PC-9 (cell line): ENCODE results near the gene GSPT1. TPM values are rescaled to one million over a fixed set of nuclear protein-coding genes. Genes with fewer than 3 reads are reported as not detected.
"Not testable (repeated sequence)": the region's sequence is repeated elsewhere in the genome, so short reads cannot be mapped to it uniquely, and the experiment has no call there.

Source experiments
- BruUV-seq: library from RNA; stranded (reverse); fragments of 400-500 nt; replicated peaks from 2 replicates; lab custom pipeline; 2021; lab: Mats Ljungman, UMichigan
- CTCF ChIA-PET: fragments of 300-600 bp; sonication (Branson Sonifier 250); formaldehyde crosslinking; loops from one replicate; lab custom pipeline; 2022; ENCODE audit warnings: antibody characterized with exemption; lab: Charles Lee
- POLR2A ChIA-PET: fragments of 300-600 bp; sonication (Branson Sonifier 250); formaldehyde crosslinking; loops from one replicate; lab custom pipeline; 2022; ENCODE audit warnings: antibody characterized with exemption; ENCODE audit not compliant: unreplicated experiment; lab: Charles Lee
- DNase-seq, 2 experiments: peaks; one replicate each; pipeline versions ENCODE4 v3.0.0 to v3.0.0-alpha.2; 2015 to 2022; ENCODE audit warnings: mixed read lengths in 1 of 2
- H2AFZ ChIP-seq: fragments of 200-600 bp; sonication (generic); 2 replicates; pipeline ENCODE4 v1.8.1; 2017; ENCODE audit warnings: antibody characterized with exemption
- H3F3A ChIP-seq: fragments of 200-600 bp; sonication (generic); 2 replicates; pipeline ENCODE4 v1.8.1; 2017; ENCODE audit warnings: antibody characterized with exemption, mild to moderate bottlenecking, low read depth; ENCODE audit not compliant: insufficient read depth
- H3K27ac ChIP-seq: fragments of 200-600 bp; sonication (generic); 2 replicates; pipeline ENCODE4 v1.6.1; 2016; ENCODE audit warnings: mixed run types
- H3K27me3 ChIP-seq: fragments of 200-600 bp; sonication (generic); 2 replicates; pipeline ENCODE4 v1.6.1; 2016; ENCODE audit warnings: low read depth, mixed run types; ENCODE audit not compliant: insufficient read depth
- H3K36me3 ChIP-seq: fragments of 200-600 bp; sonication (generic); 2 replicates; pipeline ENCODE4 v1.6.1; 2016; ENCODE audit warnings: low read depth, mixed run types
- H3K4me1 ChIP-seq: fragments of 200-600 bp; sonication (generic); replicated peaks from 2 replicates; pipeline ENCODE4 v1.6.1; 2016; ENCODE audit warnings: mixed run types; ENCODE audit not compliant: insufficient read depth
- H3K4me2 ChIP-seq: fragments of 200-600 bp; sonication (generic); 2 replicates; pipeline ENCODE4 v1.6.1; 2017; ENCODE audit warnings: mixed run types
- H3K4me3 ChIP-seq: fragments of 200-600 bp; sonication (generic); 2 replicates; pipeline ENCODE4 v1.6.1; 2016; ENCODE audit warnings: mixed run types
- H3K79me2 ChIP-seq: fragments of 200-600 bp; sonication (generic); 2 replicates; pipeline ENCODE4 v1.6.1; 2017; ENCODE audit warnings: low read depth, mixed run types
- H3K9me2 ChIP-seq: fragments of 200-600 bp; sonication (generic); 2 replicates; pipeline ENCODE4 v1.8.1; 2017; ENCODE audit warnings: mild to moderate bottlenecking; ENCODE audit not compliant: insufficient read depth
- H3K9me3 ChIP-seq: fragments of 200-600 bp; sonication (generic); 2 replicates; pipeline ENCODE4 v1.8.1; 2016; ENCODE audit warnings: low read depth; ENCODE audit not compliant: insufficient read depth
- H4K20me1 ChIP-seq: fragments of 200-600 bp; sonication (generic); 2 replicates; pipeline ENCODE4 v1.8.1; 2017; ENCODE audit not compliant: insufficient read depth
- EZH2 ChIP-seq: fragments of 200-600 bp; sonication (generic); IDR thresholded peaks from 2 replicates; pipeline ENCODE4 v1.8.0; 2017; ENCODE audit warnings: antibody characterized with exemption, low read depth
- intact Hi-C: fragments of 100-400 bp; cut with micrococcal nuclease; formaldehyde crosslinking; loops from one replicate; pipeline ENCODE4 v1.10.0; 2022; ENCODE audit not compliant: unreplicated experiment
- total RNA-seq: library from RNA; stranded (reverse); gene quantifications from 2 replicates; pipeline ENCODE4 v1.2.3, GENCODE V29; 2021
- TF ChIP-seq, protein P1 (sequence below): fragments of 200-600 bp; sonication (generic); conservative IDR thresholded peaks from 2 replicates; pipeline ENCODE4 v1.6.1; 2017; ENCODE audit warnings: mixed run types, antibody characterized with exemption, mild to moderate bottlenecking, moderate library complexity

The GSPT1 gene
- total RNA-seq, 1 experiment from 2014 or later: 161 TPM

- BruUV-seq: no TSS peak
- Histone ChIP-seq H3K9me3 (no peaks in the 10 kb centered on the region), H3K27me3 (no peaks in the 10 kb centered on the region), H3K4me1 (0 out of 2 replicates have a peak, but pooled peaks cover 8% of the 10 kb centered on the region), H3K9me2 (no peaks in the 10 kb centered on the region), H3K27ac (peak overlapping the region; percentile 49), H4K20me1 (peaks cover 33% of the 10 kb centered on the region), H3K79me2 (no peaks in the 10 kb centered on the region), H3F3A (peaks cover 52% of the 10 kb centered on the region; the same call in 1 of the 2 replicates), H3K4me2 (no peak overlapping the region), H2AFZ (no peak overlapping the region), H3K4me3 (no peak overlapping the region), H3K36me3 (peaks cover 18% of the 10 kb centered on the region)
- intact Hi-C loops: no loop called here
- peak in 1 of 2 experiments; percentile 59 for DNase-seq
- ChIA-PET CTCF (no interaction called here), POLR2A (no interaction called here)
- TF ChIP-seq, protein P1, sequence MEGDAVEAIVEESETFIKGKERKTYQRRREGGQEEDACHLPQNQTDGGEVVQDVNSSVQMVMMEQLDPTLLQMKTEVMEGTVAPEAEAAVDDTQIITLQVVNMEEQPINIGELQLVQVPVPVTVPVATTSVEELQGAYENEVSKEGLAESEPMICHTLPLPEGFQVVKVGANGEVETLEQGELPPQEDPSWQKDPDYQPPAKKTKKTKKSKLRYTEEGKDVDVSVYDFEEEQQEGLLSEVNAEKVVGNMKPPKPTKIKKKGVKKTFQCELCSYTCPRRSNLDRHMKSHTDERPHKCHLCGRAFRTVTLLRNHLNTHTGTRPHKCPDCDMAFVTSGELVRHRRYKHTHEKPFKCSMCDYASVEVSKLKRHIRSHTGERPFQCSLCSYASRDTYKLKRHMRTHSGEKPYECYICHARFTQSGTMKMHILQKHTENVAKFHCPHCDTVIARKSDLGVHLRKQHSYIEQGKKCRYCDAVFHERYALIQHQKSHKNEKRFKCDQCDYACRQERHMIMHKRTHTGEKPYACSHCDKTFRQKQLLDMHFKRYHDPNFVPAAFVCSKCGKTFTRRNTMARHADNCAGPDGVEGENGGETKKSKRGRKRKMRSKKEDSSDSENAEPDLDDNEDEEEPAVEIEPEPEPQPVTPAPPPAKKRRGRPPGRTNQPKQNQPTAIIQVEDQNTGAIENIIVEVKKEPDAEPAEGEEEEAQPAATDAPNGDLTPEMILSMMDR: no peak
- TF ChIP-seq EZH2: no peak
These were observed 81.6 kb downstream of the GSPT1 start for GRCh38 chr16:11833951-11834695.

DNA sequence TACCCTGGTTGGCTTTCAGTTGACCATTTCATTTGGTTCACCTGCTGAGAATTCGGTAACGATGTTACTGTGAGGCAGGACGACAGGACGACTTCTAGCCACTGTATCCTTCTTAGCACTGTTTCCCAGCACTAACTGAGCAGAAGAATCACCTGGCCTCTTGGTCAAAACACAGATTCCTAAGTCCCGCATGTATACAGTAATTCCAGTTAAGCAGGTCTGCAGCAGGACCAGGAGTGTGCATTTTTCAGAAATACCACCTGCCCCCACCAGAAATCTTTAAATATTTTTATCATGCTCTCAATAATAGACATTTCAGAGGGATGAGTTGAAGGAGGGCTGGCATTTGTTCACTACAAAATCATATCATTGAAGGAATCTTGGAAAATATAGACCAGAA lies 87.1 kb downstream of the GSPT1 start:
- peaks cover 15% of the 10 kb centered on the region for H3K4me1 ChIP-seq
- no peaks in the 10 kb centered on the region for H3K79me2 ChIP-seq
- no peaks in the 10 kb centered on the region for H4K20me1 ChIP-seq
- H3F3A ChIP-seq: peaks cover 22% of the 10 kb centered on the region; the same call in 1 of the 2 replicates
- H3K4me3 ChIP-seq: no peak overlapping the region
- no peak overlapping the region for H3K27ac ChIP-seq
- intact Hi-C loops: no loop called here
- H3K27me3 ChIP-seq: no peaks in the 10 kb centered on the region
- no peak for DNase-seq
- TF ChIP-seq, protein P1: no peak
- no peak for TF ChIP-seq EZH2
- ChIA-PET CTCF (no interaction called here), POLR2A (interaction anchor here (0.6 kb wide), 1 partner anchor 51 kb away, joined by 5 read pairs; no protein-coding TSS in a partner anchor)
- H2AFZ ChIP-seq: no peak overlapping the region
- no peak overlapping the region for H3K4me2 ChIP-seq
- no peaks in the 10 kb centered on the region for H3K36me3 ChIP-seq
- H3K9me3 ChIP-seq: no peaks in the 10 kb centered on the region
- H3K9me2 ChIP-seq: no peaks in the 10 kb centered on the region
- no TSS peak for BruUV-seq

GRCh38 chr16:11825520-11826165 lies 90.1 kb downstream of the GSPT1 start:
- POLR2A ChIA-PET: interaction anchor here (0.7 kb wide), 1 partner anchor 178 kb away, joined by 3 read pairs; no protein-coding TSS in a partner anchor
- H4K20me1 ChIP-seq, H3K27ac ChIP-seq, H3K27me3 ChIP-seq, intact Hi-C loops, BruUV-seq, DNase-seq, H3K4me2 ChIP-seq, H3K4me3 ChIP-seq, CTCF ChIA-PET, H3K9me3 ChIP-seq, H2AFZ ChIP-seq, H3K79me2 ChIP-seq, H3K36me3 ChIP-seq, H3K9me2 ChIP-seq: not testable (repeated sequence)
- peaks cover 19% of the 10 kb centered on the region; the same call in 1 of the 2 replicates for H3F3A ChIP-seq
- peaks cover 16% of the 10 kb centered on the region for H3K4me1 ChIP-seq
